ENCODE results near the gene NGLY1.

Gene NGLY1

DNA sequence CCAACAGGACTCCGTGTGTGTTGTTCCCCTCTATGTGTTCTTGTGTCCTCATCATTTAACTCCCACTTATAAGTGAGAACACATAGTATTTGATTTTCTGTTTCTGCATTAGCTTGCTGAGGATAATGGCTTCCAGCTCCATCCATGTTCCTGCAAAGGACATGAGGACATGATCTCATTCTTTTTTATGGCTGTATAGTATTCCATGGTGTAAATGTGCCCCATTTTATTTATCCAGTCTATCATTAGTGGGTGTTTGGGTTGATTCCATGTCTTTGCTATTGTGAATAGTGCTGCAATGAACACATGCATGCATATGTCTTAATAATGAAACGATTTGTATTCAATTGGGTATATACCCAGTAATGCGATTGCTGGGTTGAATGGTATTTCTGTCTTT is 90.0 kb downstream of the NGLY1 start:
- Histone ChIP-seq H3K36me3 (ENCODE audit: control insufficient read depth, insufficient read depth, low read length) (no peaks in the 10 kb centered on the region), H3K9ac (ENCODE audit: low read length) (no peak overlapping the region), H3K4me1 (ENCODE audit: control insufficient read depth, insufficient read depth, low read length) (no peaks in the 10 kb centered on the region), H3K4me3 (ENCODE audit: low read length) (no peak overlapping the region), H3K27me3 (ENCODE audit: control insufficient read depth, insufficient read depth, low read length) (no peaks in the 10 kb centered on the region), H3K9me3 (ENCODE audit: control insufficient read depth, low read length) (no peaks in the 10 kb centered on the region)

DNA sequence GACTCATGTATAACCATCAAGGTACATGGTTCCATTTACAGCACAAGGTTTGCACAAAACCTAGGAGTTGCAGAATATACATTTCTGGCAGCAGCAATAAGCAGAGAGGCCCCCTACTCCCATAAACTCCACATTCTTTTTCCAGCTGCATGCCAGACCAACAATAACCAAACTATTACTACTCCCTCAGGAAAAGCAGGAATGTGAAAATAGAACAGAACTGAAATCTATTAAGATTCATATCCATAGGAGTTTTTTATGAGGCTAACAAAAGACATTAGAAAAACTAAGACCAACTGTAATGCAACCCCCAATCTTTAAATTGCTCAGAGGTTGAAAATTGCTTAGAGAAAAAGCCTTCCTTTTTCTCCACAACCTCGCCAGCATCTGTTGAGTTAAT is 90.9 kb downstream of the NGLY1 start:
- Histone ChIP-seq H3K27me3 (ENCODE audit: control insufficient read depth, insufficient read depth, low read length) (no peaks in the 10 kb centered on the region), H3K9me3 (ENCODE audit: control insufficient read depth, low read length) (no peaks in the 10 kb centered on the region), H3K4me3 (ENCODE audit: low read length) (no peak overlapping the region), H3K9ac (ENCODE audit: low read length) (no peak overlapping the region), H3K4me1 (ENCODE audit: control insufficient read depth, insufficient read depth, low read length) (no peaks in the 10 kb centered on the region), H3K36me3 (ENCODE audit: control insufficient read depth, insufficient read depth, low read length) (no peaks in the 10 kb centered on the region)

DNA sequence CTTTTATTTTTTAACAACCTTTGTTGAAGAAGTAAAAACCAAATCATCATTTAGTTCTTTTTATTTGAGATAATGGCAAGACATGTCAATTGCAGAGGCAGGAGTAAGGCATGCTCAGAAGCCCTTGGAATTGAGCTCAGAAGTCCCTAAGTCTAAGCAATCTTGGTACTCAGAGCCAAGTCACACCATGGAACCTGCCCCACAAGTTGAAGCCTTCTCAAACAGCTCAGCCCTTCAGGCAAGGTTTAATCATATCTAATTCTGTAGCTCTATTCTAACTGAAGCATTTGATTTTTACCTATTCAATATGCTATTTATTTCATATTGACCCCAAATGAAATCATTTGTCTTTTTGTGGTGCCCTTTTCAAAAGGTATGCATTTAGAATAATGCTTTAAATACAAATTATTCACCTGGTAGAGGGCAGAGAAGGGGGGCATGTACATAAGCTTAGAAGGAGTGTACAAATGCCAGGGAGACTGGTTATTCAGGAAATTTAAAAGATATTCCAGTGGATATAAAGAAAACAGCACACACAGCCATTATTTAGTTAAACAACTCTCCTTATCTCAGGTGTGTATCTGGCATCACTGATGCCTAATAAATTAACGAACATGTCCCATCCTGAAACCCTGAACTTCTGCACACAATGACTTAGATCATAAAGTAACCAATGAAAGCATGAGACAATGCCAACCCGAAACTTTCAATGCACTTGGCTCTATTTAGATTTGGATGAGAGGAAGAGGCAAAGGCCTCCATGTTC is 92.3 kb downstream of the NGLY1 start:
- Histone ChIP-seq H3K27me3 (ENCODE audit: control insufficient read depth, insufficient read depth, low read length) (no peaks in the 10 kb centered on the region), H3K9me3 (ENCODE audit: control insufficient read depth, low read length) (no peaks in the 10 kb centered on the region), H3K36me3 (ENCODE audit: control insufficient read depth, insufficient read depth, low read length) (no peaks in the 10 kb centered on the region), H3K9ac (ENCODE audit: low read length) (no peak overlapping the region), H3K4me1 (ENCODE audit: control insufficient read depth, insufficient read depth, low read length) (no peaks in the 10 kb centered on the region), H3K4me3 (ENCODE audit: low read length) (no peak overlapping the region)

DNA sequence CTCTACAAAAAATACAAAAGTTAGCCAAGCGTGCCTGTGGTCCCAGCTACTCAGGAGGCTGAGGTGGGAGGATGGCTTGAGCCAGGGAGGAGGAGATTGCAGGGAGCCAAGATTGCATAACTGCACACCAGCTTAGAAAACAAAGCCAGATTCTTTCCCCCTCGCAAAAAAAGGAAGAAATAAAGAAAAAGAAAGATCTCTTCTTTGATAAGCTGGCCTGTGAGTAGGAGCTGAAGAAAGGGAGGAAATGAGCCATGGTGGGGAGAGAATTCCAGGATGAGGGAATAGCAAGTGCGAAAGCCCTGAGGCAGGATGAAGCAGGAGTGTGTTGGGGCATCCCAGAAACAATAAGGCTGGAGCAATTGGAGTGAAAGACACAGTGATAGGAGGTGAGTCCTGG is 94.0 kb downstream of the NGLY1 start:
- no peak overlapping the region for H3K4me3 ChIP-seq (ENCODE audit: low read length)
- H3K27me3 ChIP-seq (ENCODE audit: control insufficient read depth, insufficient read depth, low read length) = no peaks in the 10 kb centered on the region
- H3K9me3 ChIP-seq (ENCODE audit: control insufficient read depth, low read length) = no peaks in the 10 kb centered on the region
- no peak overlapping the region for H3K9ac ChIP-seq (ENCODE audit: low read length)
- H3K4me1 ChIP-seq (ENCODE audit: control insufficient read depth, insufficient read depth, low read length) = no peaks in the 10 kb centered on the region
- H3K36me3 ChIP-seq (ENCODE audit: control insufficient read depth, insufficient read depth, low read length) = no peaks in the 10 kb centered on the region

DNA sequence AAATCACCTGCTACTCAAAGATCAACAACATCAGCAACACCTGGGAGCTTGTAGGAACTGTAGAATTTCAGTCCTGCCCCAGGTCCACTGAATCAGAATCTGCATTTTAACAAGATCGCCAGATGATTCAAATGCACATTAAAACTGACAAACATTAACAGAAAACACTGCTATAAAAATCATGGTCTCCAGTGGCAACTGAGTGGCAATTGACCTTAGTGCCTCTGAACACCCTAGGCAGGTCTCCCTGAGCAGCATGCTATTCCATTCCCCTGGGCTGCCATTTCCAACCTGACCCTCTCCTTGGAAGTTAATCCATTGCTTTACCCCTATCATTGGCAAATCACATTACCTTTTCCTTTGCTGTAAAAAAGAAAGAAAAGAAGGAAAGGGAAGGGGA is 95.5 kb downstream of the NGLY1 start:
- Histone ChIP-seq H3K9me3 (ENCODE audit: control insufficient read depth, low read length) (no peaks in the 10 kb centered on the region), H3K4me3 (ENCODE audit: low read length) (no peak overlapping the region), H3K27me3 (ENCODE audit: control insufficient read depth, insufficient read depth, low read length) (no peaks in the 10 kb centered on the region), H3K9ac (ENCODE audit: low read length) (no peak overlapping the region), H3K4me1 (ENCODE audit: control insufficient read depth, insufficient read depth, low read length) (no peaks in the 10 kb centered on the region), H3K36me3 (ENCODE audit: control insufficient read depth, insufficient read depth, low read length) (no peaks in the 10 kb centered on the region)

DNA sequence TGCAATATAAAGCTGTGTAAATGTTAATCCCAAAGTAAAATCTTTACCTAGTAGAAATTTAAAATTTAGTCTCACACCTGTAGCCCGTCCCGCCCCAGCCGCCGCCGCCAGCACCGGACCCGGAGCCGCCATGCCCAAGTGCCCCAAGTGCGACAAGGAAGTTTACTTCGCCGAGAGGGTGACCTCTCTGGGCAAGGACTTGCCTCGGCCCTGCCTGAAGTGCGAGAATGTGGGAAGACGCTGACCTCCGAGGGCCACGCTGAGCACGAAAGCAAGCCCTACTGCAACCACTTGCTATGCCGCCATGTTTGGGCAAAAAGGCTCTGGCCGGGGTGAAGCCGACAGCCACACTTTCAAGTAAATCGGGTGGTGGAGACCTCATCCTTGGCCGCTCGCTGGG is 96.5 kb downstream of the NGLY1 start:
- no peaks in the 10 kb centered on the region for H3K9me3 ChIP-seq (ENCODE audit: control insufficient read depth, low read length)
- H3K27me3 ChIP-seq (ENCODE audit: control insufficient read depth, insufficient read depth, low read length) = no peaks in the 10 kb centered on the region
- no peaks in the 10 kb centered on the region for H3K36me3 ChIP-seq (ENCODE audit: control insufficient read depth, insufficient read depth, low read length)
- no peak overlapping the region for H3K4me3 ChIP-seq (ENCODE audit: low read length)
- no peak overlapping the region for H3K9ac ChIP-seq (ENCODE audit: low read length)
- H3K4me1 ChIP-seq (ENCODE audit: control insufficient read depth, insufficient read depth, low read length) = no peaks in the 10 kb centered on the region

DNA sequence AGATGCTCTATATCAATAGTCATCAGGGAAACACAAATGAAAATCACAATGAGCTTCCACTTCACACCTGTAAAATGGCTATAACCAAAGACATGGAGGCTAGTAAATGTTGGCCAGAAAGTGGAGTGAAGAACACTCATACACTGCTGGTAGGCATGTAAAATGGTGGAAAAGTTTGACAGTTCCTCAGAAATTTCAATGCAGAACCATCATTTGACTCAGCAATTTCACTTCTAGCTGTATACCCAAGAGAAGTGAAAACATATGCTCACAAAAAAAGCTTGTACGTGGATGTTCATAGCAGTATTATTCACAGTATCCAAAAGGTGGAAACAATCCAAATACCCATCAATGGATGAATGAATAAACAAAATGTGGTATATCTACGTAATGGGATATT is 99.4 kb downstream of the NGLY1 start:
- H3K36me3 ChIP-seq (ENCODE audit: control insufficient read depth, insufficient read depth, low read length) = no peaks in the 10 kb centered on the region
- no peak overlapping the region for H3K4me3 ChIP-seq (ENCODE audit: low read length)
- no peaks in the 10 kb centered on the region for H3K4me1 ChIP-seq (ENCODE audit: control insufficient read depth, insufficient read depth, low read length)
- no peaks in the 10 kb centered on the region for H3K9me3 ChIP-seq (ENCODE audit: control insufficient read depth, low read length)
- no peak overlapping the region for H3K9ac ChIP-seq (ENCODE audit: low read length)
- H3K27me3 ChIP-seq (ENCODE audit: control insufficient read depth, insufficient read depth, low read length) = no peaks in the 10 kb centered on the region

DNA sequence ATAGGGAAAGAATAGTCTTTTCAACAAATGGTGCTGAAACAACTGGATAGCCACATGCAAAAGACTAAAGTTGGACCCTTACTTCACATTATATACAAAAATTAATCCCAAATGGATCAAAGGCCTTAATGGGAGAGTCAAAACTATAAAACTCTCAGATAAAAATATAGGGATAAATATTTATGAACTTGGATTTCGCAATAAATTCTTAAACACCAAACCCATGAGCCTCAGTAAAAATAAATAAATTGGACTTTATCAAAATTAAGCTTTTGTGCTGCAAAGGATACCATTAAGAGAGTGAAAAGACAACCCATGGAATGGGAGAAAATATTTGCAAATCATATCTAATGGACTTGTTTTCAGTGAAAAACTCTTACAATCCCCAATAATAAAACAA is 99.8 kb downstream of the NGLY1 start:
- Histone ChIP-seq H3K9me3 (ENCODE audit: control insufficient read depth, low read length) (no peaks in the 10 kb centered on the region), H3K9ac (ENCODE audit: low read length) (no peak overlapping the region), H3K36me3 (ENCODE audit: control insufficient read depth, insufficient read depth, low read length) (no peaks in the 10 kb centered on the region), H3K4me1 (ENCODE audit: control insufficient read depth, insufficient read depth, low read length) (no peaks in the 10 kb centered on the region), H3K4me3 (ENCODE audit: low read length) (no peak overlapping the region), H3K27me3 (ENCODE audit: control insufficient read depth, insufficient read depth, low read length) (no peaks in the 10 kb centered on the region)

DNA sequence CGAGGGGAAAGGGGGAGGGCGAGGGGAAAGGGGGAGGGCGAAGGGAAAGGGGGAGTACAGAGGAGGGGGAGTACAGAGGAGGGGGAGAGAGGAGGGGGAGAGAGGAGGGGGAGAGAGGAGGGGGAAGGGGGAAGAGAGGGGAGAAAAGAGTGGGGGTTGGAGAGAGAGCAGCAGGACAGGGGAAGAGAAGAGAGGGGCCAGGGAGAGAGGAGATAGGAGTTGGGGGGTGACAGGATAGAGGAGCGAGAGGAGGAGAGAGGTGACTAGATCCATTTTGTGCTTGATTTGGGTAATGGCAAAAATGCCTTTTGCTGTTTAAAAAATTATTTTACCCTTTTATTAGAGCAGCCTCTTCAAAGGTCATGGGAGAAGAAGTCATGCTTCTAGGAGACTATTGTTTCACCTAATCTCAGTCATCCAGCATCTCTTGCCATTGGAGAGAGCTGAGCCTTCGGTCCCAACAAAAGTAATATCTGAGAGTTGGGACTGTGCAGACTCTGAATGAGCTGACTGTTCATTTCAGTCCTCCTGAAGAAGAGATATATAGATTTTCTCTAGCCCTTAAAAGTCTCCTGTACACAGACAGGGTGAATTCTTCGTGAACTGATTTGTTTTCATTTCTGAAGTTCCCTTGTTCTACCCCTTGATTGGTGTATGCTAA is 103.5 kb downstream of the NGLY1 start:
- Histone ChIP-seq H3K4me1 (ENCODE audit: control insufficient read depth, insufficient read depth, low read length) (no peaks in the 10 kb centered on the region), H3K4me3 (ENCODE audit: low read length) (no peak overlapping the region), H3K9me3 (ENCODE audit: control insufficient read depth, low read length) (no peaks in the 10 kb centered on the region), H3K27me3 (ENCODE audit: control insufficient read depth, insufficient read depth, low read length) (no peaks in the 10 kb centered on the region), H3K9ac (ENCODE audit: low read length) (no peak overlapping the region), H3K36me3 (ENCODE audit: control insufficient read depth, insufficient read depth, low read length) (no peaks in the 10 kb centered on the region)

DNA sequence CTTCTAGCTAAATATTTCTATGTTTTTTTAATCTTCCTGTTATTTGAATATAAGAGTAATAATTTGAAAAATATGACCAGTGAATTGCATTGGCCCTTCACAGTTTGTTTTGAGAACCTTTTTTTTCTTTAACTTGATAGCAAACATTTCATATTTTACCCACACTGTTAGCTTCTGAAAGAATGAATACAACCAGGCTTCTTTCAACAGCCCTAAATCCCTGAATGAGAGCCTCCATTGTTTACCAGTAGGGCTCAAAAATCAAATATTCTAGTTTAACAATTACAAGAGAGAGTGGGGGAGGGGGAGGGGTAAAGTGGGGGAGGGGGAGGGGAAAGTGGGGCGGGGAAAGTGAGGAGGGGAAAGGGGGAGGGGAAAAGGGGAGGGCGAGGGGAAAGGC is 104.1 kb downstream of the NGLY1 start:
- Histone ChIP-seq H3K36me3 (ENCODE audit: control insufficient read depth, insufficient read depth, low read length) (no peaks in the 10 kb centered on the region), H3K9me3 (ENCODE audit: control insufficient read depth, low read length) (no peaks in the 10 kb centered on the region), H3K4me3 (ENCODE audit: low read length) (no peak overlapping the region), H3K27me3 (ENCODE audit: control insufficient read depth, insufficient read depth, low read length) (no peaks in the 10 kb centered on the region), H3K4me1 (ENCODE audit: control insufficient read depth, insufficient read depth, low read length) (no peaks in the 10 kb centered on the region), H3K9ac (ENCODE audit: low read length) (no peak overlapping the region)

DNA sequence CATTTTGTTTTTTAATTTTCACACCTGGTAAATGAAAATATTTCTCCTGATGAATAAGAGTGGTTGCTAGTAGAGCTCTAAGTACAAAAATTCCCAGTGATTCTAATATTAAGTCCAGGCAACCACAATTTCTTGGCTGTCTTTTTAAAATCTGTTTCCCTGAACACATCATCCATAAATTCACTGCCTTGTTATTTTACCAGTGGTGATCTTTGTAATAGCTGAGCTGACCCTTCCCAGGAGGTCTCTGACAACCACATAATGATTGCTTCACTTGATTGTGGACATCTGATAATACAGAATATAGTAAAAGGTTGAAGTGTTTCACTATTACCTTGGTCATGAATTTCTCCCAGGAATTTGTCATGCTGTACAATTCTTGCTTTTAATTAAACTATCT is 104.7 kb downstream of the NGLY1 start:
- Histone ChIP-seq H3K36me3 (ENCODE audit: control insufficient read depth, insufficient read depth, low read length) (no peaks in the 10 kb centered on the region), H3K4me3 (ENCODE audit: low read length) (no peak overlapping the region), H3K9ac (ENCODE audit: low read length) (no peak overlapping the region), H3K4me1 (ENCODE audit: control insufficient read depth, insufficient read depth, low read length) (no peaks in the 10 kb centered on the region), H3K27me3 (ENCODE audit: control insufficient read depth, insufficient read depth, low read length) (no peaks in the 10 kb centered on the region), H3K9me3 (ENCODE audit: control insufficient read depth, low read length) (no peaks in the 10 kb centered on the region)

DNA sequence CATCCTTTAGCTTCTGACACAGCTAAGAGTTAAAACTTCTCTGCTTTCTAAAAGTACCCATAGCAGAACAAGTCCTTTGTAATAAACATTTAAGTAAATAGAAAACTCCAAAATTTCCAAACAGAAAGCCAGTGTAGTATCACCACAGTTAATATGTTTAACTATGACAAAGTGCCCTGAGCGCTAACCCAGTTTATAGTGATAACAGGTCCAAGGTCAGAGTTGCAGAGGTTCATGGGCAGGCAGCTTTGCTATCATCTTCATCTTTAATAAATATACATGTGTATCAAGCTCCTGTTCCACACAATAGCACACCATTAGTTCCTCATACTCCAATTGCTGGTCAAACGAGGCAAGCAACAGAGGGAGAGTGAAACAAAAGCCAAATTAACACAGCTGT is 106.1 kb downstream of the NGLY1 start:
- Histone ChIP-seq H3K27me3 (ENCODE audit: control insufficient read depth, insufficient read depth, low read length) (no peaks in the 10 kb centered on the region), H3K4me1 (ENCODE audit: control insufficient read depth, insufficient read depth, low read length) (no peaks in the 10 kb centered on the region), H3K4me3 (ENCODE audit: low read length) (no peak overlapping the region), H3K9ac (ENCODE audit: low read length) (no peak overlapping the region), H3K9me3 (ENCODE audit: control insufficient read depth, low read length) (no peaks in the 10 kb centered on the region), H3K36me3 (ENCODE audit: control insufficient read depth, insufficient read depth, low read length) (no peaks in the 10 kb centered on the region)

Data from mucosa of stomach (tissue), 1 donor.